Kidney epithelial cell (primary cell): ENCODE measurements around the gene TPGS2. TPM values are rescaled to one million over a fixed set of nuclear protein-coding genes. Genes with fewer than 3 reads are reported as not detected.

Source experiments
- DNase-seq: peaks from one replicate; pipeline ENCODE4 v3.0.0-alpha.2; 2010; ENCODE audit warnings: low read depth
- H3K27me3 ChIP-seq: 2 replicates; pipeline ENCODE4 v1.6.0; 2011; ENCODE audit warnings: low read length; ENCODE audit not compliant: control insufficient read depth, insufficient read depth
- H3K36me3 ChIP-seq: 2 replicates; pipeline ENCODE4 v1.5.1; 2011; ENCODE audit warnings: low read length; ENCODE audit not compliant: control insufficient read depth, insufficient read depth
- H3K4me3 ChIP-seq: 2 replicates; pipeline ENCODE4 v1.5.1; 2011; ENCODE audit warnings: low read depth, mild to moderate bottlenecking, control low read depth, low read length
- CTCF ChIP-seq: IDR thresholded peaks from 2 replicates; pipeline ENCODE4 v1.5.1; 2011; ENCODE audit warnings: mild to moderate bottlenecking, moderate library complexity, low read length, control low read depth, inconsistent platforms; ENCODE audit not compliant: insufficient read depth, poor library complexity, severe bottlenecking
- total RNA-seq: library from RNA; depleted of rRNA; stranded (reverse); fragments of >200 nt; gene quantifications from 2 replicates; pipeline ENCODE4 v1.2.3, GENCODE V29; 2015

Gene TPGS2
- total RNA-seq, 1 donor from 2014 or later = 195 TPM

- no peaks in the 10 kb centered on the region for H3K27me3 ChIP-seq
- no peak for DNase-seq
- H3K4me3 ChIP-seq = no peak overlapping the region
- peaks cover 2% of the 10 kb centered on the region for H3K36me3 ChIP-seq
- TF ChIP-seq CTCF = no peak
Measured at GRCh38 chr18:36783792-36784191, 45.0 kb downstream of the TPGS2 start.

- no peak for TF ChIP-seq CTCF
- DNase-seq = no peak
- Histone ChIP-seq H3K36me3 (peaks cover 2% of the 10 kb centered on the region), H3K4me3 (no peak overlapping the region), H3K27me3 (no peaks in the 10 kb centered on the region)
Measured at GRCh38 chr18:36782710-36783109, 46.1 kb downstream of the TPGS2 start.

- no peaks in the 10 kb centered on the region for H3K27me3 ChIP-seq
- no peak for DNase-seq
Measured at GRCh38 chr18:36780748-36781147, 48.1 kb downstream of the TPGS2 start.

GRCh38 chr18:36777566-36777965, 51.2 kb downstream of the TPGS2 start:
- no peaks in the 10 kb centered on the region for H3K27me3 ChIP-seq
- DNase-seq = no peak
- H3K4me3 ChIP-seq = no peak overlapping the region
- no peak for TF ChIP-seq CTCF
- H3K36me3 ChIP-seq = peaks cover 5% of the 10 kb centered on the region

More at GRCh38 chr18:36780748-36781147, 48.1 kb downstream of the TPGS2 start:
- no peak for TF ChIP-seq CTCF
- Histone ChIP-seq H3K36me3 (peaks cover 2% of the 10 kb centered on the region), H3K4me3 (no peak overlapping the region)

- TF ChIP-seq CTCF = no peak
- no peak for DNase-seq
- Histone ChIP-seq H3K4me3 (no peak overlapping the region), H3K27me3 (no peaks in the 10 kb centered on the region), H3K36me3 (peaks cover 5% of the 10 kb centered on the region)
Measured at GRCh38 chr18:36776650-36777049, 52.2 kb downstream of the TPGS2 start.

- no peaks in the 10 kb centered on the region for H3K27me3 ChIP-seq
- no peak overlapping the region for H3K4me3 ChIP-seq
- no peak for TF ChIP-seq CTCF
- DNase-seq = no peak
- H3K36me3 ChIP-seq = peaks cover 5% of the 10 kb centered on the region
Measured at GRCh38 chr18:36775396-36775795, 53.4 kb downstream of the TPGS2 start.
